Right lobe of liver (tissue), 6 donors: ENCODE measurements around the gene MYO1D. TPM values are rescaled to one million over a fixed set of nuclear protein-coding genes. Genes with fewer than 3 reads are reported as not detected.

Experiments
- ATAC-seq, 4 donors: fragments of 200-7000 bp; cut with Tn5 transposase; one replicate each; pipeline ENCODE4 v1.9.1; 2020; ENCODE audit warnings: mild to moderate bottlenecking in 4 of 4, moderate library complexity in 4 of 4
- DNase-seq, 3 donors: peaks; one replicate each; pipeline ENCODE4 v3.0.0-alpha.2; 2020
- H3K27ac ChIP-seq, 3 donors: fragments of 200-600 bp; one replicate each; pipeline ENCODE4 v1.8.0; 2022
- H3K27me3 ChIP-seq, 2 donors: fragments of 200-600 bp; one replicate each; pipeline ENCODE4 v1.8.0; 2022
- H3K36me3 ChIP-seq, 4 donors: fragments of 200-600 bp; sonication (generic) in 1 of 4; one replicate each; pipeline versions ENCODE4 v1.5.1 to v1.8.0; 2017 to 2022; ENCODE audit warnings: control low read depth in 1 of 4
- H3K4me1 ChIP-seq, 4 donors: fragments of 200-600 bp; sonication (generic) in 1 of 4; one replicate each; pipeline versions ENCODE4 v1.5.1 to v1.8.0; 2017 to 2022; ENCODE audit warnings: control low read depth in 1 of 4
- H3K4me3 ChIP-seq, 3 donors: fragments of 200-600 bp; one replicate each; pipeline ENCODE4 v1.8.0; 2022
- H3K9me3 ChIP-seq, 4 donors: fragments of 200-600 bp; sonication (generic) in 1 of 4; one replicate each; pipeline versions ENCODE4 v1.5.1 to v1.8.0; 2017 to 2022; ENCODE audit warnings: control low read depth in 1 of 4
- CTCF ChIP-seq, 4 donors: fragments of 200-600 bp in 3 of 4; fragments of 450-650 bp in 1 of 4; IDR thresholded peaks; one replicate each; pipeline versions ENCODE4 v1.5.1 to v1.8.0; 2016 to 2022; ENCODE audit warnings: antibody characterized with exemption in 4 of 4, mild to moderate bottlenecking in 2 of 4
- POLR2A ChIP-seq: fragments of 450-650 bp; IDR thresholded peaks from one replicate; pipeline ENCODE4 v1.6.1; 2017; ENCODE audit warnings: antibody characterized with exemption, mild to moderate bottlenecking
- WGBS: methylation state at CpG from one replicate; pipeline ENCODE4 v1.1.6; 2018; ENCODE audit warnings: low coverage, low lambda C conversion rate; ENCODE audit not compliant: insufficient coverage; ENCODE audit errors: missing lambda C conversion rate; 5-methylcytosine and 5-hydroxymethylcytosine counted together
- intact Hi-C, 2 donors: fragments of 100-400 bp; cut with DNase I; formaldehyde crosslinking; loops; one replicate each; pipeline versions ENCODE4 v1.11.2 to v1.14.1; 2022
- total RNA-seq, 6 experiments: library from RNA; depleted of rRNA in 2 of 6; stranded (reverse); fragments of >200 nt in 2 of 6; fragmentation: NEBNext Ultra II Directional in 3 of 6; extraction: Animal tissue kit (Norgen Biotek cat#: 25700) in 3 of 6; gene quantifications; one replicate each; pipeline versions ENCODE4 v1.1.0 to v1.2.4, GENCODE V29; 2016 to 2023
- donor health status: DM: no; HTN: yes; CAD: no.
- donor health status: DM: no; HTN: no; CAD: no.
- donor health status: DM: no; HTN: no; CAD: no.
- donor health status: DM: no; HTN: yes; CAD: no.
- donor health status: DM: no; HTN: yes; CAD: no.

MYO1D gene
- total RNA-seq, 6 experiments from 2014 or later, result 17.6 to 25.7 (median 21.0) TPM

DNA sequence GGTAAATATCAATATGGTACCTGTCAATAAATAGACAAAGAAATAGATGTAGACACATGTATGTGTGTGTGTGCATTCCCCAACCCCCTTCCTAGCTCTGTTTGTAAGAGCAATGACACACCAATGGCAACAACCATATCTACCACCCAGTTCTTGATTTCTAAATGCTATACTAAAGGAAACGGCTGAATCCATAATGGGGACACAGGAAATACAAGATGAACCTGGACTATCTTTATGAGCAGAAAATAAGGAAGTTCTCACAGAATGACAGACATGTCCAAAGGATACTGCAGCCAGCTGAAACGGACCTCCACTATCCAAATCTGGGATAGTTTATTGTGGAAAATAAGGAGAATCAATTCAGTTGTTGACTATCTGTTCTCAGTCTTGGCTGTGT, 75.3 kb downstream of the MYO1D start:
- ATAC-seq, result no peak

GRCh38 chr17:32801193-32801592, 75.7 kb downstream of the MYO1D start:
- TF ChIP-seq POLR2A, result no peak
- no peak for DNase-seq
- ATAC-seq, result no peak
- Histone ChIP-seq H3K9me3 (no peaks in the 10 kb centered on the region), H3K4me1 (no peaks in the 10 kb centered on the region), H3K4me3 (no peak overlapping the region), H3K27me3 (no peaks in the 10 kb centered on the region), H3K36me3 (no peaks in the 10 kb centered on the region), H3K27ac (no peak overlapping the region)
- intact Hi-C loops, result no loop called here
- WGBS, result 77% methylated on average over 4 of the region's 4 CpGs

More for the DNA sequence above, 75.3 kb downstream of the MYO1D start:
- intact Hi-C loops, result no loop called here
- 39% methylated on average over 2 of the region's 2 CpGs for WGBS
- Histone ChIP-seq H3K27me3 (no peaks in the 10 kb centered on the region), H3K4me1 (no peaks in the 10 kb centered on the region), H3K27ac (no peak overlapping the region), H3K36me3 (no peaks in the 10 kb centered on the region), H3K9me3 (no peaks in the 10 kb centered on the region), H3K4me3 (no peak overlapping the region)
- TF ChIP-seq POLR2A, result no peak
- no peak for TF ChIP-seq CTCF (IDR thresholded peaks at IDR 0.05)
- no peak for DNase-seq

DNA sequence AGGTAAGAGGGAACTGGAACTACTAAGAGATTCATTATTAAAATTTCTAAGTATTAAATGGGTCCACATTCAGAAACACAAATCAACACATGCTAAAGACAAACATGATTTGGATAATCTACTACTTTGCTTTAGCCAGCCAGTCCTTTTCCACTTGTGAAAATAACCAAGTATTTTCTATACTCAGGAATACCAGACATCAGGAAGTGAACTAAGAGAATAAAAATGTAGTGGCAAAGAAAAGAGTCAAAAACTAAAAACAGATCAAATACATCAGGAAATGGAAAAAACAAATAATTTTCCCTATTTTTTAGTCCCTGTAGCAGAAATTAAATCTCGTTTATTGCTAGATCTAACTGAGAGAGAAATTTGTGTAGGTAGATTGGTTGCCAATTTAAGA, 78.0 kb downstream of the MYO1D start:
- DNase-seq (no peak), ATAC-seq (no peak)
- H3K4me3 ChIP-seq, result no peak overlapping the region
- H3K9me3 ChIP-seq, result no peaks in the 10 kb centered on the region
- H3K36me3 ChIP-seq, result no peaks in the 10 kb centered on the region
- no peak overlapping the region for H3K27ac ChIP-seq
- WGBS, result 88% methylated on average over 1 of the region's 1 CpG
- peaks cover 0 to 17% (median 0%) of the 10 kb centered on the region in 4 donors for H3K4me1 ChIP-seq
- H3K27me3 ChIP-seq, result no peaks in the 10 kb centered on the region
- intact Hi-C loops, result no loop called here
- no peak for TF ChIP-seq POLR2A
- no peak for TF ChIP-seq CTCF (IDR thresholded peaks at IDR 0.05)

DNA sequence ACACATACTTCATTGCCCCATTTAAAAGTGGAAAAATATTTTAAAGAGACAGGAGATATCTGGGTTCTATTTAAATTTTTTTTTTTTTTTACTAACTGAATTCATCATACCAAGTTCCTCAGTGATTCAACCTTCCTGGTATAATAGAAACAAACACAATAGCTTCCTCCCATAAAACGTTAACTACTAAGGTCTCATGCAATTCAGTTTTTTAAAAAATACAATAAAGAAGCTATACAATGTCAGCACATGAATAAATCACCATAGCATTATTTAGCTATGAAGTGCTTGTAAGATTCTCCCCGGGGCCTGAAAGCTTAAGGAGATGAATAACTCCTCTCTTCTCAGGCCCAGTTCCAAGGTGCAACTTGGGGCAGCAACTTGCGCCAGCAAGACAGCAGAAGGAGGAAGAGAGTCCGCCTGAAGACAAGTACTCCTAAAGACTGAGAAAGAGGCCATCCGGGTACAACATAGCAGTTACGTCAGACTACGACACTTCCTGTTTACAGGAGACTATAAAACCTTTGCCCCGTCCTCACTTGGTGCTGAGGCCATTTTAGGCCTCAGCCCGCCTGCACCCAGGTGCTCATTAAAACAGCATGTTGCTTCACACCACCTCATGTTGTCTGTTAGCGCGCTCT, 81.5 kb downstream of the MYO1D start:
- Histone ChIP-seq H3K9me3 (no peaks in the 10 kb centered on the region), H3K27ac (peak overlapping the region in 2 of 3 donors; percentile 55 to 65), H3K4me3 (no peak overlapping the region), H3K4me1 (peaks cover 0 to 41% (median 8%) of the 10 kb centered on the region in 4 donors), H3K36me3 (no peaks in the 10 kb centered on the region), H3K27me3 (no peaks in the 10 kb centered on the region)
- 52% methylated on average over 8 of the region's 11 CpGs for WGBS
- intact Hi-C loops, result no loop called here
- no peak for DNase-seq
- no peak for TF ChIP-seq CTCF (IDR thresholded peaks at IDR 0.05)
- TF ChIP-seq POLR2A, result no peak
- no peak for ATAC-seq

- peaks cover 0 to 41% (median 8%) of the 10 kb centered on the region in 4 donors for H3K4me1 ChIP-seq
- intact Hi-C loops, result no loop called here
- WGBS, result 29% methylated on average over 7 of the region's 7 CpGs
- H3K27me3 ChIP-seq, result no peaks in the 10 kb centered on the region
- ATAC-seq (peak; percentile 95 to 99 (median 97)), DNase-seq (peak; percentile 66 to 82 (median 81))
- H3K36me3 ChIP-seq, result no peaks in the 10 kb centered on the region
- peak overlapping the region in 2 of 3 donors; percentile 20 to 38 for H3K4me3 ChIP-seq
- no peaks in the 10 kb centered on the region for H3K9me3 ChIP-seq
- no peak for TF ChIP-seq CTCF (IDR thresholded peaks at IDR 0.05)
- no peak for TF ChIP-seq POLR2A
- peak overlapping the region in 2 of 3 donors; percentile 55 to 65 for H3K27ac ChIP-seq
These were observed 82.2 kb downstream of the MYO1D start for GRCh38 chr17:32794533-32795246.
